Measurements from ENCODE around the gene HMGN2.

Gene HMGN2

GRCh38 chr1:26459148-26459547 lies 13.1 kb upstream of the HMGN2 start:
- no peak overlapping the region for H3K27ac ChIP-seq
- no peak for DNase-seq
- no peak overlapping the region for H3K4me3 ChIP-seq (ENCODE audit: low read depth, low read length)
- in situ Hi-C loops (cut with HindIII; ENCODE audit: low pct_ligation_motif_present, low sequenced_read_pairs) = no loop called here
- TF ChIP-seq, protein P1, sequence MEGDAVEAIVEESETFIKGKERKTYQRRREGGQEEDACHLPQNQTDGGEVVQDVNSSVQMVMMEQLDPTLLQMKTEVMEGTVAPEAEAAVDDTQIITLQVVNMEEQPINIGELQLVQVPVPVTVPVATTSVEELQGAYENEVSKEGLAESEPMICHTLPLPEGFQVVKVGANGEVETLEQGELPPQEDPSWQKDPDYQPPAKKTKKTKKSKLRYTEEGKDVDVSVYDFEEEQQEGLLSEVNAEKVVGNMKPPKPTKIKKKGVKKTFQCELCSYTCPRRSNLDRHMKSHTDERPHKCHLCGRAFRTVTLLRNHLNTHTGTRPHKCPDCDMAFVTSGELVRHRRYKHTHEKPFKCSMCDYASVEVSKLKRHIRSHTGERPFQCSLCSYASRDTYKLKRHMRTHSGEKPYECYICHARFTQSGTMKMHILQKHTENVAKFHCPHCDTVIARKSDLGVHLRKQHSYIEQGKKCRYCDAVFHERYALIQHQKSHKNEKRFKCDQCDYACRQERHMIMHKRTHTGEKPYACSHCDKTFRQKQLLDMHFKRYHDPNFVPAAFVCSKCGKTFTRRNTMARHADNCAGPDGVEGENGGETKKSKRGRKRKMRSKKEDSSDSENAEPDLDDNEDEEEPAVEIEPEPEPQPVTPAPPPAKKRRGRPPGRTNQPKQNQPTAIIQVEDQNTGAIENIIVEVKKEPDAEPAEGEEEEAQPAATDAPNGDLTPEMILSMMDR (IDR thresholded peaks at IDR 0.05; ENCODE audit: low read depth, low read length, missing control alignments) = no peak
- no peaks in the 10 kb centered on the region for H3K27me3 ChIP-seq (replicated peaks)
- H3K36me3 ChIP-seq (replicated peaks) = peaks cover 67% of the 10 kb centered on the region

- Histone ChIP-seq H3K27ac (no peak overlapping the region), H3K36me3 (replicated peaks) (peaks cover 70% of the 10 kb centered on the region), H3K27me3 (replicated peaks) (no peaks in the 10 kb centered on the region), H3K4me3 (ENCODE audit: low read depth, low read length) (no peak overlapping the region)
- in situ Hi-C loops (cut with HindIII; ENCODE audit: low pct_ligation_motif_present, low sequenced_read_pairs) = no loop called here
- TF ChIP-seq, protein P1 (IDR thresholded peaks at IDR 0.05; ENCODE audit: low read depth, low read length, missing control alignments) = no peak
- DNase-seq = no peak
These were observed 12.6 kb upstream of the HMGN2 start for GRCh38 chr1:26459573-26460031.

DNA sequence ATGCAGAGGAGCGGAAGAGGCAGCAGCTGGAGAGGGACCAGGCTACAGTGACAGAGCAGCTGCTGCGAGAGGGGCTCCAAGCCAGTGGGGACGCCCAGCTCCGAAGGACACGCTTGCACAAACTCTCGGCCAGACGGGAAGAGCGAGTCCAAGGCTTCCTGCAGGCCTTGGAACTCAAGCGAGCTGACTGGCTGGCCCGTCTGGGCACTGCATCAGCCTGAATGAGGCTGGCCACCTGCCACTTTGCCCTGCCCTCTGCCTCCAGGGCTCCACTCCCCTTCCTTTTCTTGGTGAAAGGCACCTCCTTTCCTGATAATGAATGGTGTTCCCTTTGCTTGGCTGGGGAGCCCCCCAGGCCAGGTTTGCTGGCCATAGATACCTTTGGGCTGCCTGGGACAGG lies 3.3 kb upstream of the HMGN2 start:
- H3K27me3 ChIP-seq (replicated peaks) = no peaks in the 10 kb centered on the region
- H3K36me3 ChIP-seq (replicated peaks) = peaks cover 54% of the 10 kb centered on the region

GRCh38 chr1:26469558-26469957 lies 2.7 kb upstream of the HMGN2 start:
- no peak overlapping the region for H3K4me3 ChIP-seq (ENCODE audit: low read depth, low read length)
- no peaks in the 10 kb centered on the region for H3K27me3 ChIP-seq (replicated peaks)
- in situ Hi-C loops (cut with HindIII; ENCODE audit: low pct_ligation_motif_present, low sequenced_read_pairs) = no loop called here
- no peak overlapping the region for H3K27ac ChIP-seq
- DNase-seq = no peak
- H3K36me3 ChIP-seq (replicated peaks) = peaks cover 52% of the 10 kb centered on the region
- TF ChIP-seq, protein P1 (IDR thresholded peaks at IDR 0.05; ENCODE audit: low read depth, low read length, missing control alignments) = no peak

More for the DNA sequence above, 3.3 kb upstream of the HMGN2 start:
- in situ Hi-C loops (cut with HindIII; ENCODE audit: low pct_ligation_motif_present, low sequenced_read_pairs) = no loop called here
- DNase-seq = no peak
- H3K4me3 ChIP-seq (ENCODE audit: low read depth, low read length) = no peak overlapping the region
- TF ChIP-seq, protein P1 (IDR thresholded peaks at IDR 0.05; ENCODE audit: low read depth, low read length, missing control alignments) = no peak
- no peak overlapping the region for H3K27ac ChIP-seq

- H3K4me3 ChIP-seq (ENCODE audit: low read depth, low read length) = peak overlapping the region; percentile 74
- no peak overlapping the region for H3K27ac ChIP-seq
- DNase-seq = no peak
- in situ Hi-C loops (cut with HindIII; ENCODE audit: low pct_ligation_motif_present, low sequenced_read_pairs) = no loop called here
- TF ChIP-seq, protein P1 (IDR thresholded peaks at IDR 0.05; ENCODE audit: low read depth, low read length, missing control alignments) = no peak
- H3K27me3 ChIP-seq (replicated peaks) = no peaks in the 10 kb centered on the region
- peaks cover 48% of the 10 kb centered on the region for H3K36me3 ChIP-seq (replicated peaks)
These were observed 1.3 kb upstream of the HMGN2 start for GRCh38 chr1:26470878-26471497.

Measured in brain microvascular endothelial cell (primary cell).